HG03066 (cell line): Measurements from ENCODE around the gene ZDHHC19.
"Not testable (repeated sequence)": the region's sequence is repeated elsewhere in the genome, so short reads cannot be mapped to it uniquely, and the experiment has no call there.

Experiments
- ATAC-seq: cut with Tn5 transposase; IDR thresholded peaks from one replicate; pipeline ENCODE4 v1.9.1; 2021; ENCODE audit warnings: low read depth; ENCODE audit not compliant: unreplicated experiment

The ZDHHC19 gene

DNA sequence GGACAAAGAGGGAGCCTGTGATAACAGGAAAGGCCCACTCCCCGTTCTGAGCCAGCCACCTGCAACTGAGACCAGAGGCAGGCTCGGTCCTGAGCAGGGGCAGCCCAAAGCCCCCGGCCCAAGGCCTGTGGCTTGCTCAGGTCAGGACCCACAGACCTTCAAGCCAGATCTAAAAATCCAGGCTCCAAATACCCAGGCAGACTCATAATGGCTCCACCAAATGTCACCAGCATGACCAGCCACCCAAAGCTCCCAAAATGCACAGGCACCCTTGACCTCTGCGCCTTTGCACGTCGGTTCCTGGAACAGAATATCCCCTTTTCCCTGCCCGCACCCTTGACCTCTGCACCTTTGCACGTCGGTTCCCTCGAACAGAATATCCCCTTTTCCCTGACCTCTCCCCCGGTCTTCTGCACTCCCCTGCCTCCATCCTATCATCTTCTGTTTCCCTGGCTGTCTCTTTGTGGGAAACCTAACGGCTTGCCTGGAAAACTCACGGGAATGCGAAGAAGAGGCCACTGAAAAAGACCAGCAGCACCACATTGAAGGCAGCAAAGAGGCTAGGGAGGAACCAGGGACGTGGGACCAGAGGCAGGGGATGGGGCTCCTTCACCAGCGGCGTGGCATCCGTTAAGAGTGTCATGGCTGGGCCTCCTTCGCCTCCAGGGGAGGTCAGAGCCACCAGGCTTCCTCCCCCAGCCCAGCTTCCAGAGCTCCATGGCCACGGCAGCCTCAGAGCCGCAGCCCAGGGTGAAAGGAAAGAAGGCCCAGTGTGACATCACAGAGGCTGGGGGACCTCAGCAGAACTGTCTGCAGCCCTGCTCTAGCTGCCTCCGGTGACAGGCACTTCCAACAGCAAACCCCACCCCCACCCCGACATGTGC, at the start of gene ZDHHC19:
ZDHHC19 (minus strand) TSS at position 728 of the 884 bp plus-strand sequence; CDS start at position 643, 85 bp downstream.
- no peak for ATAC-seq

GRCh38 chr3:196260784-196261183, 49.6 kb upstream of the ZDHHC19 start:
- no peak for ATAC-seq

DNA sequence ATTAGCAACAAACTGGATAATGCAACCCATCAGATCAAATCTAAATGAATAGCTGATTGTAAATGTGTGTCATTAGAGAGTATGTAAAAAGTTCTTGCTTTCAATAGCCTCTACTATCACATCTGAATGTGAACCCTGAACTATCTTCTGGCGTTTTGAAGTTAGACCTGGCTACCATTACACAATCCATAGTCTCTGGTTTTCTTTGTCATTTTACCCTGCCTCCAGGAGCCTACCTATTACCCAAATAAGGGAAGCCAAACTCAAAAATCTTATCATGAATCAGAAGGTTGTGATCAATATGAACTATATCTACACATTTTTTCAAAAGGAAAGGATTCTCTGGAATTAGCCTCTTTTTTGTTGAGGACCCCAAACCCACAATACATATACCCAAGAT, 44.6 kb upstream of the ZDHHC19 start:
- no peak for ATAC-seq

- no peak for ATAC-seq
These were observed 43.4 kb upstream of the ZDHHC19 start for GRCh38 chr3:196254376-196255283.

DNA sequence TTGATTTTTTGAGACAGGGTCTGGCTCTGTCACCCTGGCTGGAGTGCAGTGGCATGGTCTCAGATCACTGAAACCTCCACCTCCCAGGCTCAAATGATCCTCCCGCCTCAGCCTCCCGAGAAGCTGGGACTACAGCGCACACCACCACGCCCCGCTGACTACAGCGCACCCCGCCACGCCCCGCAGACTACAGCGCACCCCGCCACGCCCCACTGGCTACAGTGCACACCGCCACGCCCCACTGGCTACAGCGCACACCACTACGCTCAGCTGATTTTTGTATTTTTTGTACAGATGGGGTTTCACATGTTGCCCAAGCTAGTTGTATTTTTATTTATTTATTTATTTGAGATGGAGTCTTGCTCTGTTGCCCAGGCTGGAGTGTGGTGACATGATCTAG, 40.7 kb upstream of the ZDHHC19 start:
- no peak for ATAC-seq

- ATAC-seq: no peak
These were observed 35.6 kb upstream of the ZDHHC19 start for GRCh38 chr3:196246612-196247308.

- not testable (repeated sequence) for ATAC-seq
These were observed 33.0 kb upstream of the ZDHHC19 start for GRCh38 chr3:196244166-196244565.

DNA sequence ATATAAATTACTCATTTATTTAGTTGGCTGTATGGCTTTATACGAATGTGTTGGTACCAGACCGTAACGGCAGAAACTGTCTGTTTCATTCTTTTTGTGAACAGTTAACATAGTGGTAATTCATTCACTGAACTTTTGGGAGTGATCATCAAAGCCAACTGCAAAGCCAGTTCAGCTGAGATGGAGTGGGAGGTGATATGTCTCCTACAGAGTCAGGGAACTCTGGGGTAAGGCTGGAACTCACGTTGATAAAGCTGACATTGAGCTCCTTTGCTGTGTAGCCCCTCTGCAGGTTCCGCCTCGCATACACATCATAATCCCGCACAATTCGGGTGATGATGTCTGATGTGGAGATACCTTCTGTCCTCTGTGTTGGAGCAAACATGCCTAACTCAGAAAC, 30.5 kb upstream of the ZDHHC19 start:
- no peak for ATAC-seq

DNA sequence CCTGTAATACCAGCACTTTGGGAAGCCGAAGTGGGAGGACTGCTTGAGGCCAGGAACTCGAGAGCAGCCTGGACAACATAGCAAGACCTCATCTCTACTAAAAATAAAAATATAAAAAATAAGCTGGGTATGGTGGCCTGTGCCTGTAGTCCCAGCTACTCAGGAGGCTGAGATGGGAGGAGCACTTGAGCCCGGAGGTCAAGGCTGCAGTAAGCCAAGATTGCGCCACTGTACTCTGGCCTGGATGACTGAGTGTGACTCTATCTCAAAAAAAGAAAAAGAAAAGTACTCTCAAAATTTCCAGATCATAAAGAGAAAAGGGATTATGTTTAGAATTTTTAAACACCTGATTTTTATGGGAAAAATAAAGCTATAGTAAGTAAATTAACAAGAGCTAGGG, 29.2 kb upstream of the ZDHHC19 start:
- ATAC-seq: no peak

DNA sequence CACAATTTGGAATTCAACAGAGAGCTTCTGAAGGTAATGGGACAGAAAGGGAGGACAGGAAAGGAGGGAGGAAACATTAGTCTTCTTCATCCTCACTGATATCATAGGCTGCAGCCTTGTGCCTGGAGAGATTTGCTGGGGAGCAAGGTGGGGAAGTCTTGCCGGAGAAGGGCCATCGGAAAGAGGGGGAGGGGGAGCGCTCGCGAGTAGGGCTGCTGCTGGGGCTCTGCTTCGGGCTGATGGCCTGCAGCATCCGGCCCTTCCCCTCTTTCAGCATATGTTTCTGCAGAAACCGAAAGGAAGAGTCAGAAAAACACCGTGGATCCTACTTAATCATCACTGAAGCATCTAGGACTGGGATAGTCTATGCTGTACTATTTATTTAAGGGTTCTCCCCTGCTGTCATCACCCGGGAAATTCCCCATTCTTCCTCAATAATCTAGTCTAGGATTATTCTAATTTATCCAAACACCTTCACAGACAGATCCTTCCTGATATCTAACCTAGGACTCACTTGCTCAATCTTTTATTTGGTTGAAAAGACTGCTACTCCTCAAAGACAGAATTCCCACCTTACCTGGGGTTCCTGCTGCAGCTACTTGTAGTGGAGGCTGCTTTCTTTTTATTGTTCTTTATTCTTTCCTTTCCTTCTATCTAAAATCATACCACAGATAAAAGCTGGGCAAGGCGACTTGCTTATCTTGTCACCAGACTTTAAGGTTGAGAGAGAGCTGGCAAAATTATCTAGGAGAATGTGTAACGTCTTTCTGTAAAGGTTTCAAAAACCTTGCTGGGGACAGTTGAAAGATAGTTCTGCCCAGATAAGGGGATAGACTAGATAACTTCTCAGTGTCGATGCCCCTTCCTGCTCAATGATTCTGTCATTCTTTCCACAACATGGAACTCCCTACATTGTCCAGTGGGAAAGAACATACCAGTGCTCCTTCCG, 27.7 kb upstream of the ZDHHC19 start:
- no peak for ATAC-seq

- no peak for ATAC-seq
These were observed 26.0 kb upstream of the ZDHHC19 start for GRCh38 chr3:196237203-196237602.

- no peak for ATAC-seq
These were observed 25.0 kb upstream of the ZDHHC19 start for GRCh38 chr3:196236223-196236622.

GRCh38 chr3:196235452-196236122, 24.4 kb upstream of the ZDHHC19 start:
- ATAC-seq: no peak

DNA sequence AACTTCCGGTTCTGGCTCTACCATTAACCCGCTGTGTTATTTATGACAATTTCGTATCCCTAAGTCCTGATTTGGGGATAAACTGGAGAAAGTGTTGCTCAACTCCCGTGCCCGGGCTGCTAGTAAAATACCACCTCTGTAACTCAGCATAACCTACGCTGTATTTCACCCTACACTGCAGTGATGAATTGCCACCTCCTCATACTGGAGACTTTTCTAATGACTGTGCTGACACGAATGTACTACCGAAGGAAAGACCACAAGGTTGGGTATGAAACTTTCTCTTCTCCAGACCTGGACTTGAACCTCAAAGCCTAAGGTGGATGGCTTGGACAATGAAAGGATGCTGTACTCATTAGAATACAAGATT, 21.7 kb upstream of the ZDHHC19 start:
- ATAC-seq: no peak

- no peak for ATAC-seq
These were observed 21.1 kb upstream of the ZDHHC19 start for GRCh38 chr3:196232154-196232881.

DNA sequence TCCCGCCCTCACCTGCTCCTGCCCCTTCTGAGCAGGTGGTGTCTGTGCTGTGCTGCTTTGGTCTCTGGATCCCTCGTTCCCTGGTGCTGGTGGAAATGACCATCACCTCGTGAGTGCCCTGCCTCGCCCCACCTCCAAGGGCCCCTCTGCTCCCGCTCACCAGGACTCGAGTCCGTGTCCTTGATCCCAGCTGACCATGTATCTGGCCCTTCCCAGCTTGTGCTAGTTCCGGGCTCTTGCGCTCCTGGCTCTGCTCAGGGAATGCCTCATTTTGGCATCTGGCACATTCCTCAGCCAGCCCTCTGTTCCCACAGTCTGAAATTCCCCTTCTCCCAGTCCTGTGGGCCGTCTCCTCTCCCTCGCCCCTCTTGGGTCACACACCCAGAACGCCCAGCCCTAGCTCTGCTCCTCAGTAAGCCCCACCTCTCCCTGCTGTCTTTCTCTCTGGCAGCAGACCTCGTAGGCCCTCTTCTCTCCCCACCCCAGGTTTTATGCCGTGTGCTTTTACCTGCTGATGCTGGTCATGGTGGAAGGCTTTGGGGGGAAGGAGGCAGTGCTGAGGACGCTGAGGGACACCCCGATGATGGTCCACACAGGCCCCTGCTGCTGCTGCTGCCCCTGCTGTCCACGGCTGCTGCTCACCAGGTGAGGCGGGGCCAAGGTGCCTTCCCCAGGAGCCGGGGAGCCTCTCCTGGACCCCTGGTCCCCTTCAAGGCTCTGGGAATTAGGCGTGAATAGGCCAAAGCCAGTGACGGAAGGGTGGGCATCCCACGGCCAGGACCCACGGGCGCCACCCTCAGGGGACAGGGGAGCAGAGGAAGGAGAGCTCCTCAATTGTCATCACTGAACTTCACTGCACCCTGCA, 16.7 kb upstream of the ZDHHC19 start:
- no peak for ATAC-seq

DNA sequence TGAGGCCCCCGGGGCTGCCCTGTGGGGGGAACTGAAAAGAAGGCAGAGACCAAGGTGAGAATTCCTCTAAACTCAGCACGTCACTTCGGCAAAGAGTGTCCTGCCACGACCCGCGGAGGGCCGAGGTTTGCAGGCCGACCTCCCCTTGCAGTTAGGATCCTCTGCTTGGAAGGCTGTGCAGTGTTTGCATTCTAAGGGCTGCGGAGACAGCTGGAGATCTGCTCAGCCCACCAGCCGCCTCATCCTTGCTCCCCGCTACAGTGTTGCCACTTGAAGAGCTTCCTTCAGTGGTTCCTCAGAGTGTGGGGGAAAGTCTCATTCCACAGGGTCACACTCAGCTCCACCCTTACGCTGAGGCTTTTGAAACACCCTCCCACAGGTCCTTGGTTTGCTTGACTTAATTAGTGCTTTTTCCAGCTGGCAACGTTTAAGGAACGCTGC, 15.9 kb upstream of the ZDHHC19 start:
- no peak for ATAC-seq
